Lung (tissue), 12 donors: Measurements from ENCODE around the gene LLCFC1. TPM values are rescaled to one million over a fixed set of nuclear protein-coding genes. Genes with fewer than 3 reads are reported as not detected.

Source experiments
- ATAC-seq: fragments of 200-7000 bp; cut with Tn5 transposase; one replicate; pipeline ENCODE4 v1.9.1; 2020; ENCODE audit warnings: moderate number of reproducible peaks; ENCODE audit not compliant: insufficient read depth, low FRiP score
- DNase-seq, 3 donors: peaks; one replicate each; pipeline ENCODE4 v3.0.0-alpha.2; 2013 to 2017
- H3K27ac ChIP-seq, 2 donors: one replicate each; pipeline ENCODE4 v1.5.1; 2013; ENCODE audit warnings: mild to moderate bottlenecking in 2 of 2, moderate library complexity in 2 of 2, control low read depth in 1 of 2, inconsistent platforms in 1 of 2, low read depth in 1 of 2, low read length in 1 of 2
- H3K27me3 ChIP-seq, 3 donors: one replicate each; pipeline ENCODE4 v1.5.1; 2013; ENCODE audit warnings: low read length in 2 of 3; ENCODE audit not compliant: control insufficient read depth in 3 of 3, insufficient read depth in 3 of 3
- H3K36me3 ChIP-seq, 4 donors: one replicate each; pipeline ENCODE4 v1.5.1; 2013; ENCODE audit warnings: low read length in 4 of 4, mild to moderate bottlenecking in 1 of 4, moderate library complexity in 1 of 4; ENCODE audit not compliant: control insufficient read depth in 4 of 4, insufficient read depth in 4 of 4
- H3K4me1 ChIP-seq, 5 donors: one replicate each; pipeline ENCODE4 v1.5.1; 2013; ENCODE audit warnings: low read length in 5 of 5, mild to moderate bottlenecking in 2 of 5, moderate library complexity in 1 of 5; ENCODE audit not compliant: control insufficient read depth in 5 of 5, insufficient read depth in 5 of 5
- H3K4me3 ChIP-seq: one replicate; pipeline ENCODE4 v1.5.1; 2013; ENCODE audit warnings: mild to moderate bottlenecking, control low read depth, moderate library complexity
- H3K9ac ChIP-seq, 2 donors: one replicate each; pipeline ENCODE4 v1.5.1; 2013; ENCODE audit warnings: low read length in 2 of 2, control low read depth in 1 of 2; ENCODE audit not compliant: insufficient read depth in 1 of 2
- H3K9me3 ChIP-seq, 4 donors: one replicate each; pipeline ENCODE4 v1.5.1; 2013; ENCODE audit warnings: low read length in 3 of 4, mild to moderate bottlenecking in 1 of 4, moderate library complexity in 1 of 4; ENCODE audit not compliant: control insufficient read depth in 4 of 4, insufficient read depth in 3 of 4
- CTCF ChIP-seq: IDR thresholded peaks from 2 replicates; pipeline ENCODE4 v1.5.1; 2012; ENCODE audit warnings: mild to moderate bottlenecking; ENCODE audit errors: control extremely low read depth, extremely low read depth
- WGBS, 2 donors: extraction: QIAGEN DNeasy Blood & Tissue Kit; methylation state at CpG; one replicate each; pipeline ENCODE4 v1.1.7; 2013; 5-methylcytosine and 5-hydroxymethylcytosine counted together
- polyA plus RNA-seq, 2 donors: library from polyadenylated mRNA; stranded (reverse); fragments of 200-250 nt; gene quantifications; one replicate each; pipeline ENCODE4 v1.2.1, GENCODE V29; 2013
- total RNA-seq, 2 donors: library from RNA; depleted of rRNA in 1 of 2; stranded (reverse); fragments of >200 nt in 1 of 2; gene quantifications; one replicate each; pipeline ENCODE4 v1.2.1, GENCODE V29; 2014 to 2021
- donor health status: control.
- donor health status: control.
- donor health status: Bipolar disorder and iron deficiency.
- donor health status: healthy.
- donor health status: DM: yes; HTN: yes; CAD: no.

Gene LLCFC1
- total and polyA plus RNA-seq, 4 donors: 0.22 to 0.70 TPM; not detected in 2

GRCh38 chr7:142897691-142898090 is 41.6 kb upstream of the LLCFC1 start:
- H3K9me3 ChIP-seq: no peaks in the 10 kb centered on the region

GRCh38 chr7:142898377-142899170 is 40.7 kb upstream of the LLCFC1 start:
- no peak overlapping the region for H3K4me3 ChIP-seq
- 62 to 68% methylated on average over 3 of the region's 3 CpGs for WGBS, 2 donors
- H3K9ac ChIP-seq: no peak overlapping the region
- H3K36me3 ChIP-seq: no peaks in the 10 kb centered on the region
- ATAC-seq (peak; percentile 50), DNase-seq (peak in 1 of 3 donors; percentile 26)
- no peaks in the 10 kb centered on the region for H3K4me1 ChIP-seq
- peaks cover 0 to 3% (median 0%) of the 10 kb centered on the region in 3 donors for H3K27me3 ChIP-seq
- no peak overlapping the region for H3K27ac ChIP-seq
- no peak for TF ChIP-seq CTCF
- H3K9me3 ChIP-seq: no peaks in the 10 kb centered on the region

More at GRCh38 chr7:142897691-142898090, 41.6 kb upstream of the LLCFC1 start:
- Histone ChIP-seq H3K4me1 (no peaks in the 10 kb centered on the region), H3K9ac (no peak overlapping the region), H3K27ac (no peak overlapping the region), H3K36me3 (no peaks in the 10 kb centered on the region), H3K4me3 (no peak overlapping the region), H3K27me3 (peaks cover 0 to 3% (median 0%) of the 10 kb centered on the region in 3 donors)
- DNase-seq (no peak), ATAC-seq (no peak)
- WGBS, 2 donors: 92 to 96% methylated on average over 7 of the region's 7 CpGs
- no peak for TF ChIP-seq CTCF

DNA sequence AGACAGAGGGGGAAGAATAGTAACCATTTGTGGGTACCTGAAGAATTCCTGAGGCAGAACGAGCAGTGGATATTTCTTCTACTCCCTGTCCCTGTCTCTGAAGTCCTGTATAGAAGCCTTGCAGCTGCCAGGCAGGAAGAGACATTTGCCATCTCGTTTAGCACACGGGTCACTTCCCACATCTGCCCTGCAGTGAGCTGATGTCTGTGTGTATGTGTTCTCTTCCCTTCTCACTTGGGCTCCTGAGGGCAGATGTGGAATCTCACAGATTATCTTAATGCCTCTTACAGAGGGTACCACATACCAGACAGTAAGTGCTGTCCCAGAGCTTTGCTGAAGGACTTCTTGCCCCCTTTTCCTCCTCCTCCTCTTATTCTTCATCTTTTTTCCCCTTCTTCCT is 39.6 kb upstream of the LLCFC1 start:
- Histone ChIP-seq H3K27me3 (peaks cover 0 to 3% (median 0%) of the 10 kb centered on the region in 3 donors), H3K9me3 (no peaks in the 10 kb centered on the region), H3K4me1 (no peaks in the 10 kb centered on the region), H3K4me3 (no peak overlapping the region), H3K27ac (no peak overlapping the region), H3K9ac (no peak overlapping the region), H3K36me3 (no peaks in the 10 kb centered on the region)
- 34 to 36% methylated on average over 3 of the region's 3 CpGs for WGBS, 2 donors
- DNase-seq (no peak), ATAC-seq (no peak)
- TF ChIP-seq CTCF: no peak
